ENCODE results near the gene PDE7B. TPM values are rescaled to one million over a fixed set of nuclear protein-coding genes. Genes with fewer than 3 reads are reported as not detected.

PDE7B gene
- total RNA-seq, 4 donors from 2014 or later: 2.9 to 23.6 (median 5.2) TPM

DNA sequence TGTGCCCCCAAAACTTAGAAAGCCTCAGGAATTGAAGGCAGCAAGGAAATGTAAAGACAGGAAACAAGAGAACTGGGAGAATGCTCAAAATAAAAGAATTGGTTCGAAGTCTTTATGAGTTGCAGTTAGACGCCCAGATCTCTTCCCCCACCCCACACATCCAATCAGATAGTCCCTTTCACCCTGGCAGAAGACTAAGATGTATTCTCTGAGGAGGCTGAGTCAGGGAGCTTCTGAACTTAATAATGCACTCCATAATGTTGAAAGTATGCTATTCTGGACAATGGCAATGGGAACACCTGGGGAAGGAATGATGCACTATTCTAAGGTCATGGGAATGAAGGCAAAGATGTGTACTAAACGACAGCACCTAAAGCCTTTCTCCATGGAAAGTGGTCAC lies 225.0 kb downstream of the PDE7B start:
- WGBS, 2 donors (ENCODE audit: low coverage in 1 of 2): 79 to 81% methylated on average over 3 of the region's 3 CpGs
- Histone ChIP-seq H3K4me3 (no peak overlapping the region), H3K4me1 (peaks cover 0 to 18% (median 0%) of the 10 kb centered on the region in 3 donors), H3K36me3 (no peaks in the 10 kb centered on the region), H3K27ac (no peak overlapping the region), H3K9me3 (no peaks in the 10 kb centered on the region), H3K27me3 (no peaks in the 10 kb centered on the region)
- no peak for ATAC-seq
- TF ChIP-seq POLR2A (IDR thresholded peaks at IDR 0.05): no peak
- no peak for TF ChIP-seq EP300 (IDR thresholded peaks at IDR 0.05)
- no peak for TF ChIP-seq CTCF (IDR thresholded peaks at IDR 0.05)
- TF ChIP-seq POLR2AphosphoS5 (IDR thresholded peaks at IDR 0.05): no peak

DNA sequence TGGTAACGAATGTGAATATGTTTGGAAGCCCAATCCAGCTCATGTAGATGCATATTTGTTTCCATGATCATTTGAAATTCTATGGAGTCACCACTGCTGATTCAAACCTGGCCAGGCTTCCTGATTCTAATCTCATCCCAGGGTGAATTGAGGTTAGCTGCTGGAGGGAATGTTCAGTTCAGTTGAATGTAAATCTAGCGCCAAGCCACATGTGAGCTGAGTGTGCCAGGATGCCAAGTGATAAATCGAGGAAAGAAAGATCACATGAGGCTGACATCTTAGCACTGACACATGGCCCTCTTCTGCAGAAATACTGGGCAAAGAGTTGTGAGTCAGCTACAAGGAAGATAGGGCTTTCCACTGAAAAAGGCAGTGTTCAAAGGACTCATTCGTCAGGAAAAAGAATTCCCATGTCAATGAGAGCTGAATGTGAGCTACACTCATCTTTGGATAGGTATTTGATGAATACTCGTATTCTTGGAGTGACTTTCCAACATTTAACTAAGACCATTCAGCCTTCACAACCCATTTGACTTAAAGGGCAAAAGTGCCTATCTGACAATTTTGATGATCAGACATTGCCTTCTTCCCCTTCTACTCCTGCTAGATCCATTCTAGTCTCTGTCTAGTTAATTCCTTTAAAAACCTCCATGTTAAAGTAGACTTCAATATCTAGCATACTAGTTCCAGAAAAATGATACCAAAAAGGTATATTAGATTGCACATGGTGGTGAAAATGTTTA lies 226.5 kb downstream of the PDE7B start:
- Histone ChIP-seq H3K4me1 (peaks cover 0 to 20% (median 0%) of the 10 kb centered on the region in 3 donors), H3K36me3 (no peaks in the 10 kb centered on the region), H3K27ac (no peak overlapping the region), H3K9me3 (no peaks in the 10 kb centered on the region), H3K27me3 (no peaks in the 10 kb centered on the region), H3K4me3 (no peak overlapping the region)
- ATAC-seq: no peak
- WGBS, 2 donors (ENCODE audit: low coverage in 1 of 2): 21 to 44% methylated on average over 5 of the region's 5 CpGs
- TF ChIP-seq POLR2A (IDR thresholded peaks at IDR 0.05): no peak
- TF ChIP-seq POLR2AphosphoS5 (IDR thresholded peaks at IDR 0.05): peak; percentile 77

- TF ChIP-seq POLR2A (IDR thresholded peaks at IDR 0.05) (no peak), POLR2AphosphoS5 (IDR thresholded peaks at IDR 0.05) (no peak), EP300 (IDR thresholded peaks at IDR 0.05) (no peak), CTCF (IDR thresholded peaks at IDR 0.05) (no peak)
- no peak for ATAC-seq
- peaks cover 0 to 26% (median 0%) of the 10 kb centered on the region in 3 donors for H3K4me1 ChIP-seq
- no peak overlapping the region for H3K4me3 ChIP-seq
- H3K36me3 ChIP-seq: no peaks in the 10 kb centered on the region
- no peaks in the 10 kb centered on the region for H3K27me3 ChIP-seq
- H3K9me3 ChIP-seq: no peaks in the 10 kb centered on the region
- no peak overlapping the region for H3K27ac ChIP-seq
- 60 to 71% methylated on average over 6 of the region's 6 CpGs for WGBS, 2 donors (ENCODE audit: low coverage in 1 of 2)
Observed at GRCh38 chr6:136079701-136080565, 228.4 kb downstream of the PDE7B start.

DNA sequence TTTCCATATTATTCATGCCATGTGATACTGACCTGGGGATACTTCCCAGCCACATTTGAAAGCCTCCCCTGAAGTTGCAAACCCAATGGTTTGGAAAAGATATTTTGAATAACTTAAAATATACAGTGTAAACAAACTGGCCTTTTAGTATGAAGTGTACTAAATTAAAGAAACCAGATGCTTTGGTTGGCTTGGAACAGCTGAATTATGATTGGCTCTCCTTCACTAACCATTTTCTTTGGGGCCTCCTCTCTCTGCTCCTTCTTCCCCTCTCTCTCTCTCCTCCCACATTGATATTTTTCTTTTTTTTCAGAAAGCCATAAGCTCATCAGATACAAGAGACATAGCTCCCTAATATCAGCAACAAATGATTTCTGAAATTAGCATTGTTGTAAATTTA lies 232.0 kb downstream of the PDE7B start:
- Histone ChIP-seq H3K4me3 (no peak overlapping the region), H3K27me3 (no peaks in the 10 kb centered on the region), H3K36me3 (no peaks in the 10 kb centered on the region), H3K9me3 (no peaks in the 10 kb centered on the region), H3K27ac (no peak overlapping the region), H3K4me1 (peaks cover 0 to 8% (median 0%) of the 10 kb centered on the region in 3 donors)
- no peak for ATAC-seq
- TF ChIP-seq POLR2A (IDR thresholded peaks at IDR 0.05) (no peak), CTCF (IDR thresholded peaks at IDR 0.05) (no peak), POLR2AphosphoS5 (IDR thresholded peaks at IDR 0.05) (no peak), EP300 (IDR thresholded peaks at IDR 0.05) (no peak)

- TF ChIP-seq CTCF (IDR thresholded peaks at IDR 0.05) (no peak), POLR2AphosphoS5 (IDR thresholded peaks at IDR 0.05) (no peak), EP300 (IDR thresholded peaks at IDR 0.05) (no peak), POLR2A (IDR thresholded peaks at IDR 0.05) (no peak)
- H3K9me3 ChIP-seq: no peaks in the 10 kb centered on the region
- H3K4me3 ChIP-seq: no peak overlapping the region
- no peaks in the 10 kb centered on the region for H3K27me3 ChIP-seq
- H3K27ac ChIP-seq: no peak overlapping the region
- ATAC-seq: no peak
- 65 to 79% methylated on average over 1 of the region's 1 CpG for WGBS, 2 donors (ENCODE audit: low coverage in 1 of 2)
- H3K36me3 ChIP-seq: no peaks in the 10 kb centered on the region
- peaks cover 0 to 8% (median 0%) of the 10 kb centered on the region in 3 donors for H3K4me1 ChIP-seq
Observed at GRCh38 chr6:136084403-136084802, 232.9 kb downstream of the PDE7B start.
